ENCODE data around the gene GBA2. TPM values are rescaled to one million over a fixed set of nuclear protein-coding genes. Genes with fewer than 3 reads are reported as not detected.

GBA2 gene
- total RNA-seq, 4 donors from 2014 or later, result 33.7 to 94.7 (median 57.9) TPM

DNA sequence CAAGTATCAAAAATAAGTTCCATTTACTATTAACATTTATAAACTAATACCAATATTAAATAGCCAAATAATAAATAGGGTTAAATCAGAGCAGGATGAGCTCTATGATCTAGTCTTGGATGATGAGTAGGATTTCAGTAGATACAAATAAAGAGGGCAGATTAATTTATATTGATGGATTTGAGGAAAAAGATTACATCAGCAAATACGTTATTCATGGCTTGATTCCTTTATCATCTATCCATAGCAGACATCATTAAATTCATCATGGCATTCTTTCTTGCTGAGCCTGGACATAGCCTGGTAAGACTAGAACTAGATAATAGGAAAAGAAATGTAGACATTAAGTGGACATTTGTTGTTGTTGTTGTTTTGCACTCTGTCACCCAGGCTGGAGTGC, 18.4 kb upstream of the GBA2 start:
- TF ChIP-seq, protein P1, sequence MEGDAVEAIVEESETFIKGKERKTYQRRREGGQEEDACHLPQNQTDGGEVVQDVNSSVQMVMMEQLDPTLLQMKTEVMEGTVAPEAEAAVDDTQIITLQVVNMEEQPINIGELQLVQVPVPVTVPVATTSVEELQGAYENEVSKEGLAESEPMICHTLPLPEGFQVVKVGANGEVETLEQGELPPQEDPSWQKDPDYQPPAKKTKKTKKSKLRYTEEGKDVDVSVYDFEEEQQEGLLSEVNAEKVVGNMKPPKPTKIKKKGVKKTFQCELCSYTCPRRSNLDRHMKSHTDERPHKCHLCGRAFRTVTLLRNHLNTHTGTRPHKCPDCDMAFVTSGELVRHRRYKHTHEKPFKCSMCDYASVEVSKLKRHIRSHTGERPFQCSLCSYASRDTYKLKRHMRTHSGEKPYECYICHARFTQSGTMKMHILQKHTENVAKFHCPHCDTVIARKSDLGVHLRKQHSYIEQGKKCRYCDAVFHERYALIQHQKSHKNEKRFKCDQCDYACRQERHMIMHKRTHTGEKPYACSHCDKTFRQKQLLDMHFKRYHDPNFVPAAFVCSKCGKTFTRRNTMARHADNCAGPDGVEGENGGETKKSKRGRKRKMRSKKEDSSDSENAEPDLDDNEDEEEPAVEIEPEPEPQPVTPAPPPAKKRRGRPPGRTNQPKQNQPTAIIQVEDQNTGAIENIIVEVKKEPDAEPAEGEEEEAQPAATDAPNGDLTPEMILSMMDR (IDR thresholded peaks at IDR 0.05), result no peak
- DNase-seq (ENCODE audit: low spot score) (no peak), ATAC-seq (ENCODE audit: low FRiP score) (no peak)

DNA sequence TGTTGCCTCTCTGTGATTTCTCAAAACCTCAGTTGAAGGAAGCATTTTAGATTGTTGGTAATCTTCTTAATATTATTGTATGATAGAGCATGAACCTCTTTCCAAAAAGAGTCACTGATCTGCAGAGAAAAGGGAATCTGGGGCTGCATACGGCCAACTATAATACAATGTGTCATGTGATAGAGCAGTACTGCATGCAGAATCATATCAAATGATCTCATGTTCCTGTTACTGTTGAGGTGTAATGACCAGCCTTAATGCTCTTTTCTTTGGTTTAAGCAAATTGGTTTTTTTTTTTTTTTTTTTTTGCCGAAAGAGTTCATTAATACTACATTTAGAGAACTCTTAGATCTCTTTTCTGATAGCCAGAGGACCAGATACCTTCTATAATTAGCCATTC, 18.0 kb upstream of the GBA2 start:
- DNase-seq (ENCODE audit: low spot score) (no peak), ATAC-seq (ENCODE audit: low FRiP score) (no peak)
- TF ChIP-seq, protein P1 (IDR thresholded peaks at IDR 0.05), result no peak

DNA sequence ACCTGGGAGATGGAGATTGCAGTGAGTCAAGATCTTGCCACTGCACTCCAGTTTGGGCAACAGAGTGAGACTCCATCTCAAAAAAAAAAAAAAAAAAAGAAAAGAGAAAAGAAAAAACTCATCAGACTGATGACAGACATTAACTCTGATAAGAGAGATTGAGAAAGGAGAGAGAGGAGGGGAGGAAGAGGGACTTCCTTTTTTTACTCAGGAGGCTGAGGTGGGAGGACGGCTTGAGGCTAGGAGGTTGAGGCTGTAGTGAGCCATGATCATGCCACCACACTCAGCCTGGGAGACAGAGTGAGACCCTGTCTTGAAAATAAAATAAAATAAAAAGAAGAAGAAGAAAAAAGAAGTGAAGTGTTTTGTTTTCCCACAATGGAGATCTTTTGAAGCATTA, 14.8 kb upstream of the GBA2 start:
- TF ChIP-seq, protein P1 (IDR thresholded peaks at IDR 0.05), result no peak
- ATAC-seq (ENCODE audit: low FRiP score) (no peak), DNase-seq (ENCODE audit: low spot score) (no peak)

DNA sequence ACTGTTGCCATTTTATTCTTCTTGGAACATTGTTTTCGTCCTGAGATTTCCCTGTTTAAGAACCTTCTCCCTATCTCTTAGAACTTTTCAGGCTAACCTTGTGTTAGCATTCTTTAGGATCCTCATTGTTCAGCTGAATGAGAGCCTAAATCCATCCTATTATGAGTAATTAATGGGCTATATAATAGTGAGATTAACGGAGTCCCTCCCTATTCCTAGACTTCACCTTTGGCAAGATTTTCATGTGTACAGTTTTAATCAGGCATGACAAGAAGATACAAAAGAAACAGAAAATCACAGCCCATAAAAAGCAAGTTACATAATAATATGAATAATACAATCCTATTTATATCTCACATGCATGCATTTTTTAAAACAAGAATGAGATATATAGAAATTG, 14.2 kb upstream of the GBA2 start:
- ATAC-seq (ENCODE audit: low FRiP score) (no peak), DNase-seq (ENCODE audit: low spot score) (no peak)
- TF ChIP-seq, protein P1 (IDR thresholded peaks at IDR 0.05), result no peak

DNA sequence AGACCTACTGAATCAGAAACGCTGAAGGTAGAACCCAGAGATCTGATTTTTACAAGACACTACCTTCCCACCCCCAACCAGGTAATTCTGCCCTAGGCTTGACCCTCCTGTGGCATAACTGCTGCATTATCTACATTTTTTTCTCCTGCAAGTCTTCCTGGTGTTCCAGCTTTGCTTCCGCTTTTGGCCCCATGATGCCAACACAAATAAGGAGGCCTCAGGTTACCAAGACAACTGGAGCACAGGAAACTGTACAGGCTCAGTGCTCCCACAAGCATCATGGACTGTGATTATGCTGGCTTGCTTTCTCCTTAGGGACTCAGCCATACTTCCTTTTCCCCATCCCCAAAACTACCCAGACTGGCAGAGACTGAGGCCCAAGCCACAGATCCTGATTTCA, 11.6 kb upstream of the GBA2 start:
- TF ChIP-seq, protein P1 (IDR thresholded peaks at IDR 0.05), result no peak
- ATAC-seq (ENCODE audit: low FRiP score) (no peak), DNase-seq (ENCODE audit: low spot score) (no peak)

DNA sequence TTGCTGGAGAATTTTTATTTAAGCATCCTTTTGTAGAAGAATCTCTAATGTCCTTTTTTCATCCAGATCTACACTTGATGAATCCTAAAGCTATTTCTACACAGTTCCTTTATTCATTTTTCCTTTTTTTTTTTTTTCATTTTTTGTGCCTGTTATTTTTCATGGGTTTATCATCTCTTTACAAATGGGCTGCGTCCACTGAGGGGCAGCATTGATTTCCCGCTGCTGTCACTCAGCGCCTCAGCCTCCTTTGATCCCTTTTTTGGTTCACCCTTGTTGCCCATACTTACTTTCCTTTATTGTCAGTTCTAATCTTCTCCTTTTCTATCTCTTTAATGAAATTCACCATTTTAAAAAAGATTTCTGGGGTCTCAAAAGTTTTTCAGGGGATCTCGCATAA, 10.8 kb upstream of the GBA2 start:
- DNase-seq (ENCODE audit: low spot score) (no peak), ATAC-seq (ENCODE audit: low FRiP score) (no peak)
- TF ChIP-seq, protein P1 (IDR thresholded peaks at IDR 0.05), result no peak

DNA sequence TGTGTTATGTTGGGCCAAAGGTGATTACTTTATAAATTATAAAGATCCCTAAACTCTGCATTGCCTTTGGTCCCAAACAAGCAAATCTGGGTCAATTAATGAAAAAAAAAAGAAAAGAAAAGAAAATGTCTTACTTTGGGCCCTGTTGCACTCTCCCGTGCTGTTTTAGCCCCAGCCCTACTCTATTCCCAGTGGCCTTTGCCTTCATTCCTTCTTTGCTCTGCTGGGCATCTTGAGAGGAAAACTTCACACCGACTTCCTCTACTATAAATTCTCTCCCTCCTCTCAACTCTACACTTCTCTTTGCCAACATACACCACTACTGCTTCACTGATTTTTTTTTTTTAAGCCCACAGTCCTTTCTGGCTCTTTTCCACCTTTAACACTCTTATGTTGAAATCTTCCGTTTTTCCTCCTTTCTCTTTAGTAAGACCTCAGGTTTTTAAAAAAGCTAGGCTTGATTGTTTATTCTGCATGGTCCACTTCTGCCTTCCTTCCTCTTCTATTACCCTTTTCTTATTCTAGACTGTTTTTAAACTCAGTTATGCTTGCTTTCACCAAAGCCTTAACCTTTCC, 9.5 kb upstream of the GBA2 start:
- TF ChIP-seq, protein P1 (IDR thresholded peaks at IDR 0.05), result no peak
- ATAC-seq (ENCODE audit: low FRiP score) (no peak), DNase-seq (ENCODE audit: low spot score) (no peak)
